DMS53 treated with DMSO at 0.1 percent for 48 hours (cell line): Measurements from ENCODE around the gene SYCE3.
"Not testable (repeated sequence)": the region's sequence is repeated elsewhere in the genome, so short reads cannot be mapped to it uniquely, and the experiment has no call there.

ENCODE experiments used
- DNase-seq: peaks from one replicate; lab custom pipeline; 2025; ENCODE audit not compliant: unreplicated experiment; lab: John Stamatoyannopoulos, UW

SYCE3 gene

DNA sequence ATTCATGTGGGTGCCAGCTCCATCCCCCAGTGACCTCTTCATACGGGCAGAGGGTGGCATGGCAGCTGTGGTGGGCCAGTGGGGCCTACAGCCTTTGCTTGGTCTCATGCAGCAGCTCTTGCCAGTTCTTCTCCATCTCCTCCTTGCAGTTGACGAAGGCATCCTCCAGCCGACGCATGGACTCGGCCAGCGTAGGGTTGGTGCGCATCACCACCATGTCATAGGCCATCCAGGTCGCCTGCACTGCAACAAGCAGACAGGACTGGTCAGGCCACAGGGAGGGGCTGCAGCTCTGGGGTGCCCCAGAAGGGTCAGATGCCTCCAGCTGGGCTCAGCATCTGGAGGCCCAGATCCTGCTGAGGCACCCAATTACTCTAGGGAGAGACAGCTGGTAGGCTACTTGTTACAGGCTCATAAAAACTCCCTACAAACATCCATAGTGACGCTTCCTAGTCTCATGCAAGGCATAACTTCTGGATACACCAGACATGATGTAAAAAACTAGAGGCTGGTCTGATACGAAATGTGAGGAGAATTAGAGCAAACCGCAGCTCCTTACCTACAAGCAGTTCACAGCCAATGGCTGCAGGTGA, 11.5 kb downstream of the SYCE3 start:
- no peak for DNase-seq

DNA sequence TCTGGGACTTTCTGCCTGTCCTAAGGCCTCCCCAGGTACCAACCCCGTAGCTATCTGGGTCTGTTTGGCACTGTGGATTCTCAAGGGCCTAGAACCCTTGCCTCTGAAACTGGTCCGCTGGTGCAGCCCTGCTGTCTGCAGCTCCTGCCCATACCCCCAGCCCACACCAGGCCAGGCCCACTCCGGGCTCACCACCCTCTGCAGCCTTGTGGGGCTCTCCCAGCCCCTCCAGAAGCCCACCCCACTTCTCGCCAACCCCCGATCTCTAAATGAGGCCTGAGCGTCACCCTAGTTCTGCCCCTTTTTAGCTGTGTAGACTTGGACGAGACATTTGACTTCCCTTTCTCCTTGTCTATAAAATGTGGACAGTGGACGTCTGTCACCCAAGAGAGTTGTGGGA, 12.3 kb downstream of the SYCE3 start:
- no peak for DNase-seq

DNA sequence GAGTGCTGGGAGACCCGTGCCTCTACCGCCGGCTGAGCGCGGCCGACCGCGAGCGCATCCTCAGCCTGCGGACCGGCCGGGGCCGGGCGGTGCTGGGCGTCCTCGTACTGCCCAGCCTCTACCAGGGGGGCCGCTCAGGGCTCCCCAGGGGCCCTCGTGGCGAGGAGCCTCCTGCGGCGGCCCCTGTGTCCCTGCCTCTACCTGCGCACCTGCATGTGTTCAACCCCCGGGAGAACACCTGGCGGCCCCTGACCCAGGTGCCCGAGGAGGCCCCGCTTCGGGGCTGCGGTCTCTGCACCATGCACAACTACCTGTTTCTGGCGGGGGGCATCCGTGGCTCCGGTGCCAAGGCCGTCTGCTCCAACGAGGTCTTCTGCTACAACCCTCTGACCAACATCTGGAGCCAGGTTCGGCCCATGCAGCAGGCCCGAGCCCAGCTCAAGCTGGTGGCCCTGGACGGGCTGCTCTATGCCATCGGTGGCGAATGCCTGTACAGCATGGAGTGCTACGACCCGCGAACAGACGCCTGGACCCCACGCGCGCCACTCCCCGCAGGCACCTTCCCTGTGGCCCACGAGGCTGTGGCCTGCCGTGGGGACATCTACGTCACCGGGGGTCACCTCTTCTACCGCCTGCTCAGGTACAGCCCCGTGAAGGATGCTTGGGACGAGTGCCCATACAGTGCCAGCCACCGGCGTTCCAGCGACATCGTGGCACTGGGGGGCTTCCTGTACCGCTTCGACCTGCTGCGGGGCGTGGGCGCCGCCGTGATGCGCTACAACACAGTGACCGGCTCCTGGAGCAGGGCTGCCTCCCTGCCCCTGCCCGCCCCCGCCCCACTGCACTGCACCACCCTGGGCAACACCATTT, 13.6 kb downstream of the SYCE3 start:
- DNase-seq, result no peak

DNA sequence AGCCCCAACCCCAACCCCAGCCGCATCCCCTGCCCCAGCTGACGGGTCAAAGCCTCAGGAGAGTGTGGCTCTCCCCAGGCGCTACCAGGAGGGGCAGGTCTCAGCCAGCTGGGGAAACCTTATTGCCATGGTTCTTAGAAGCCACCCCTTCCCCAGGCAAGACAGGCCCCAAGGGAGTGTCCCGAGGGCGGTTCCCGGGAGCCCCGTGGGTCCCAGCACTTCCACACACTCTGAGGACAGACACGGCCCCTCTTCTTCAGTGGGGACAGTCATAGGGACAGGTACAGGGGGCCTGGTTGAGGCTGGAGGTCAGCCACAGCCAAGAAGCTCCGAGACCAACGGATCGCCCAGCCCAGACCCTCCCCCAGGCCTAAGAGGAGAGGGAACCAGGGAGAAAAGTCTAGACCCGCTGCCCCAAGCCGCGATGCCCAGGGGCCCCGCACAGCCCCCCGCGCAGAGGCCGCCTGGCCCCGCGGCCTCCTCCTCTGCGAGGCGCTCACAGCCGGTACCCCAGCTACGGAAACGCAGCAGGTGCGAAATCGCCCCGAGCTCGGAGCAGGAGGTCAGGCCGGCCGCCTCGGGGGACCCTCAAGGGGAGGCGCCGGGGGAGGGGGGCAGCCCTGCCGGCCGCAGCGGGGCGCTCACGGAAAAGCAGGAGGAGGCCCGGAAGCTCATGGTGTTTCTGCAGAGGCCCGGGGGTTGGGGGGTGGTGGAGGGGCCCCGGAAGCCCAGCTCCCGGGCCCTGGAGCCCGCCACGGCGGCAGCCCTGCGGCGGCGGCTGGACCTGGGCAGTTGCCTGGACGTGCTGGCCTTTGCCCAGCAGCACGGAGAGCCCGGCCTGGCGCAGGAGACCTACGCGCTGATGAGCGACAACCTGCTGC, 14.4 kb downstream of the SYCE3 start:
- no peak for DNase-seq

DNA sequence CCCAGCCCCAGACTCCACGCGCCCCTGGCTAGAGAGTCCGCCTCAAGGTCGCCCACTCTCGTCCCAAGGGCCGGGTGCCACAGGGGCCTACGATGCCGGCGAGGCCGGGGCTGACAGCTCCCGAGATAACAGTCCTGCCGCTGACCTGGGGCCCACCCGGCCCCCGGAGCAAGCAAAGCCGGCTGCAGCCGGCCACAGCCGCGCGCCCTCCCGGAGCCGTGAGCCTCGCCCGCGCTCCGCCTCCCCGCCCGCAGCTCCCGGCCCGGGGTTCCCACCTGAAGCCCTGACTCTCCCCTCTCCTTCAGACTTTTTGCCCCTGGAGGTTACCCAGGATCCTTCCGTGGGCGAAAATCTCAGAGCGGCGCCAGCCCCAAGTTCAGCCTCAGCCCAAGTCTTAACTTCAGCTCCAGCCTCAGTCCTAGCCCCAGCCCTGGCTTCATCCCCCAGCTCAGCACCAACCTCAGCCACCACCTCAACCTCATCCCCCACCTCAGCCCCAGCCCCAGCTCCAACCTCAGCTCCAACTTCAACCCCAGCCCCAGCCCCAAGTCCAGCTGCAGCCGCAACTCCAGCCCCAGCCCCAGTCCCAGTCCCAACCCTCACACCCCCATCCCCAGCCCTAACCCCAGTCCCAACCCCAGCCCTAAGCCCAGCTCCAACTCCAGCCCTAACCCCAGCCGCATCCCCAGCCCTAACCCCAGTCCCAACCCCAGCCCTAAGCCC, 15.3 kb downstream of the SYCE3 start:
- DNase-seq, result no peak

DNA sequence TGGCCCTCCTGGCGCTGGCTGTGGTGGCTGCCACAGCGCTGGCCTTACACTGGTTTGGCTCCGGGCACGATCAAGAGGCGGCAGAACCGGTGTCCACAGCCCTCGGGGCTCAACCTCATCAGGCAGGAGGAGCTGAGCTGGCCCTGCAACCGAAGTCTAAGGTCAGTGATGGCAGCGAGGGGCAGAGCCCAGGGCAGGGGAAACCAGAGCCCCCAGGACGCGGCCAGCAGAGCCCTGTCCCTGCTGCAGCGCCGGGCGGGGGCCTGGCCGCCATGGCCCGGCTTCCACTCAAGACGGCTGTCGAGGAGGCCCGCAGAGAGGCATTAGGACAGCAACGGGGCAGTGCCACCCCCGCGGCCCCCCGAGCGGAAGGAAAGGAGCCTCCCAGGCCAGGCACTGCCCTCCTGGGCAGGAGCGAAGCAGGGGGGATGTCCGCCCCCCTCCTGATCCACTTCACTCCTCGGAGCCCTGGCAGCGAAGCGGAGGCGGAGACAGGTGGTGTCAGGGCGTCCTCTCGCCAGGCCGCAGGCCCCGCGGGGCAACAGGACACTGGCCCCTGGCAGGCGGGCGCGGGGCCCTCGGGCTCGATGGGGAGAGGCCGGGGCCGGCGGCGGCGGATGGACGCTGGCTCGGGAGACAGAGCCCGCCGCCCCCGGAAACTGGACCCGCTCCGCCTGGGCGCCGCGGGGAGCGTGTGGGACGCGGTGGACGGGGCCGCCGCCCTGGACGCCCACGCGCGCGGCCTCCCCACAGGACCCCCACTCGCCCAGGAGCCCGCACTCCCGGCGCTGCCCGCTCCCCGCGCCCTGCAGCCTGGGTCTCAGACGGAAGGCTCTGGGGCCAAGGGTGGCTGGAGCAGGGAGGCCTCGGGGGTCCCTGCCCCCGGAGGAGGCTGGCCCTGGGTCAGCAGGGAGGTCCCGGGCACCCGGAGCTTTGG, 16.1 kb downstream of the SYCE3 start:
- no peak for DNase-seq

DNA sequence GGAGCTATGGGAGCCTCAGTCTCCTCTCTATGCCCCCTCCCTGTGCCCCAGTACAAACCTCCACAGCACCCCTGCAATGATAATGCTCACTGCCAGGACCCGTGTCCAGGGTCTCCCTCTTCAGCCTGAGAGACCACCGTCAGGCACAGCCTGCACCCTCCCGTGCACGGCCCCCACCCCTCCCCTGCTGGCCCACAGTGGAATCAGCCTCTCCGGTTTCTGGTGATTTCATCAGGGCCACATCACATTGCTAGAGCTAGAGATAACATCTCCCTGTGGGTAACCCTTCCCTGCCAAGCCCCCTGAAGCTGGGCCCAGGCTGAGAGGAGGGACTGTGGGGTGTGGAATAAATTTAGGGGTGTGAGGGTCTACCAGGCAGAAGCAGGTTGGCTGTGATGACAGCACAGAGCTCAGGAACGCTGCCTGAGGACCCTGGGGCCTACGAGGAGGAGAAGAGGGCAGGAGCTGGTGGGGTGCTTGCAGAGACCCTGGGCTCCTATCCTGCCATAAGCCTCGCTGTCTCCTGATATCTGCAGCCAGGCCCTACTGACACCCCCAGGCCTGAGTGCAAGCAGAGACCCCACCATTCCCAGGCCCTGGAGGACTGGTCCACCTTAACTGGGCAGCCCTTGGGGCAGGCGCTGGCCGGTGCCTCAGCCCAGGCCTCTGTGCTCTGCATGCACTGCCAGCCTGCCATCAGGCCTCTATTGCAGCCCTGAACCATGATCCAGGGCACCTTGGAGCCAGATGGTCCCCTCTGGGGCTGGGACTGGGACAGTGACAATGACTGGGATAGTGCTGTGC, 17.0 kb downstream of the SYCE3 start, which contains the start of gene KLHDC7B:
KLHDC7B (plus strand) TSS at position 378 of the 804 bp plus-strand sequence; CDS start at position 723, 345 bp downstream.
- no peak for DNase-seq

DNA sequence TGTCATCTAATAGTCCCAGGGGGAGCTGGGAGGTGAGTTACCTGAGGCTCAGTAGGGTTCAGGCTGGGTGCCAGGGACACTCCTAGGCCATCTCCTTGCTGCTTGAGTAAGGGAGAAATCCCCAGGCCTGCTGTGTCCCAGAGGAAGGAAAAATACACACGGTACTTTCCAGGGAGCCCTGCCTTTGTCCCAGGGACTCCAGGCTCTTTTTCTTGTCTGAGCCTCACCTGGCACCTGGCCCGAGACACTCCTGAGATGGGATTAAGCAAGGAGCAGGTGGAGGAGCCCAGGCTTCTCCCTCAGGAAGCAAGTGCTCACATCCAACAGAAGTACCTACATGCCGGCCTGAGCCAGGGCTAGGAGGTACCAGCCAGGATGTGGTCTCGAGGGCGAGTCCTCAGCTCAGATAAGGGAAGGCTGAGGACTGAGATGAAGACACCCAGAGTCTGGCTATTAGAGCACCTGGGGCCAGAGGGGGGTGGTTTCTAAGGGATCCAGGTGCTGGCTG, 17.9 kb downstream of the SYCE3 start:
- peak; percentile 18 for DNase-seq

DNA sequence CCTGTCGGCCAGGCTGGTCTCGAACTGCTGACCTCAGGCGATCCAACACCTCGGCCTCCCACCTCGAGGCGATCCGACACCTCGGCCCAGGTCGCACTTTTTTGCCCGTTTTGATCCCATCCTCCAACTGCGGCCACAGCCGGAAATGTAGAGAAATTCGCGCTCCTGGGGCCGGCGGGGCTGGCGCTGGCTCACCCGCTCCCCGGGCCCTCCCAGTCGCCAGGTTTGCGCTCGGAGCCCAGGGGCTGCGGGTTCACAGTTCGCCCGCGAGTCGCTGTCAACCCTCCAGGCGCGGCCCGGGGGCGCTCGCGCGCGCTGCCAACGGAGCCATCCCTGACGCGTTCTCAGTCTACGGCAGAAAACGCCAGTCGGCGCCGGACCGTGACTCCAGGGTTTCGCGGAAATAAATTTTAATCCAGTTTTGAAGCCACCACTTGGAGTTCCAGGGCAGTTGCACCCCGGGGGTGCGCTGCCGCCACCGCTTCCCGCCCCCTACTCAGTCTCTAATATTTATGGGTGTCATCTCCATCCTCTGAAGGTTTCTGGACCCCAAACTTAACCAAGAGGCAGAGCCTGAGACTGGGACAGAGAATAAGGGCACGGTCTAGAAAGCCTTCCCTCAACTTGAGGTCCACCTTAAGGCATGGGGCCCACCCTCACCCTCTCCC, 18.5 kb downstream of the SYCE3 start:
- peak; percentile 56 for DNase-seq

DNA sequence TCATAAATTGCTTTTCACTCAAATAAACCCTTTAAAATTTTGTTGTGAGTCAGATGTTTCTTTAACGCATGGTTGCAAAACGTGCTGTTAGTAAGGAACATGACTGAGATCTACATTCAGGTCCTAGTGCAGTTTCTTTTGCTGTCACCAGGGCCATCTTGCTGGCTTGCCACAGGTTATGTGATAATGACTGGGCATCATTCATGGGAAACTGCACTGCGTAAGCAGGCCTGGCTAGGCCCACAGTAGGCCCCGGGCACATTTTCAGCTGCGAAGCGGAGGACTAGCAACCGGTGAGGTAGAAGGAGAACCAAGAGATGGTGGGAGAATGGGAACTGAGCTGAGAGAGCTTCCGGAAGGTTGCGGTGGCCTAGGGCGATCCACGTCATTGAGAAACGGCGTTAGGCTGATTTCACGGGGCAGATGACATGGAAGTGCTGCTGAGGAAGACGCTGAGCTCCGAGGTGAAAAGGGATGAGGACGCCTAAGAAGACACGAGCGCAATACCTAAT, 20.2 kb downstream of the SYCE3 start:
- DNase-seq, result no peak

DNA sequence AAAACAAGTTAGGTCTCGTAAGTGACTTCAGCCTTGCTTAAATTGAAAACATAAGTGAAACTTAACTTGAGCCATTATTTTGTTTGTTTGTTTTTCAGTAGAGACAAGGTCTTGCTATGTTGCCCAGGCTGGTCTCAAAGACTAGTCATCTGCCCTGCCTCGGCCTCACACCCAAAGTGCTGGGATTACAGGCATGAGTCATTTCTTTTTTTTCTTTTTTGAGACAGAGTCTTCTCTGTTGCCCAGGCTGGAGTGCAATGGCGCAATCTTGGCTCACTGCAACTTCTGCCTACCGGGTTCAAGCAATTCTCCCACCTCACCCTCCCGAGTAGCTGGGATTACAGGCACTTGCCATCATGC, 21.1 kb downstream of the SYCE3 start:
- not testable (repeated sequence) for DNase-seq

DNA sequence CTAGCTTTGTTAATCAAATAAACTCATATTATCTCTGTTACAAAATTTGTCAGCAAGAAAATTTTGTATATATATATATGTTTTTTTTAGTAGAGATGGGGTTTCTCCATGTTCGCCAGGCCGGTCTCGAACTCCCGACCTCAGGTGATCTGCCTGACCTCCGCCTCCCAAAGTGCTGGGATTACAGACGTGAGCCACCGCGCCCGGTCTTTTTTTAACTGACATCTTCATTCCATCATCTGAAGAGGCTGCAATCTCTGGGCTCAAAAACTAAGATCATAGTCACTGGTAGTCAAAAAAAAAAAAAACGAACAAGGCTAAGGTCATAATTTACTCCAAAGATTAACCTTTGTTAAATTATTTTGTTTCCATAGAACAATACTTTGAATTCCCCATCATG, 22.3 kb downstream of the SYCE3 start:
- DNase-seq, result no peak

DNA sequence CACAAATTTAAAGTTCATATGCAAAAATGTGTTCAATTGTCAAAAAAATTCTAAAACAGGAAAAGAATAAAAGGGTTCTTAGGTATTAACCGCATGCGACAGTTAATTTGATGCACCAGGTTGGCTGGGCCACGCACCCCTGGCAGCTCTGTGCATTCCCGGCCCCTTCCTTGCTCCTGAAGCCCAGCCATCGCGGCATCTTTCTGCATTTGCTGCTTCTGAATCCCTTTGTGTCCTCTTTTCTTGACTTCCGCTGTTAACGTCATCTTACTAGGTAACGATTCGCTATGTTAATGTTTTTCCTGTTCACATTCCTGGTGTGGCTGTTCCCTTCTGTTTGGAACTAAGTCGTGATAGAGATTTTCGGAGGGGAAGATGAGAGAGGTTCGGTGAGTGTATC, 25.0 kb downstream of the SYCE3 start:
- DNase-seq, result no peak

DNA sequence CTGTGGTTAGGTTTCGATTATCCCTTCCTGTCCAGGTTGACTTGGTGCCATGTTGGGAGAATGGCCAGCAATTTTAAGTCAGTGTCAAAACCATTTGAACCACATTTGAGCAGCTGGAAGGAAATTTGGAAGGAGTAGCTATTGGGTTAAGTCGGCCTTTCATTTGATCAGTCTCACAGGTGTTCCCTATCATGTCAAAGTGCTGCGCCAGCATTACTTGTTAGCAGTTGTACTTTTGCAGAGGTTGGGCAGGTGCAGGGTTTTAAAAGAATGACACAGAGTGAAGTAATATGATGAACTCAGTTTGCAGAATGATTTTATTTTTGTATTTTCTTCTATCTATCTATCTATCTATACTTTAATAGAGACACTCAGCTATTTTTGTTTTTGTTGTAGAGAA, 26.5 kb downstream of the SYCE3 start:
- DNase-seq, result no peak

DNA sequence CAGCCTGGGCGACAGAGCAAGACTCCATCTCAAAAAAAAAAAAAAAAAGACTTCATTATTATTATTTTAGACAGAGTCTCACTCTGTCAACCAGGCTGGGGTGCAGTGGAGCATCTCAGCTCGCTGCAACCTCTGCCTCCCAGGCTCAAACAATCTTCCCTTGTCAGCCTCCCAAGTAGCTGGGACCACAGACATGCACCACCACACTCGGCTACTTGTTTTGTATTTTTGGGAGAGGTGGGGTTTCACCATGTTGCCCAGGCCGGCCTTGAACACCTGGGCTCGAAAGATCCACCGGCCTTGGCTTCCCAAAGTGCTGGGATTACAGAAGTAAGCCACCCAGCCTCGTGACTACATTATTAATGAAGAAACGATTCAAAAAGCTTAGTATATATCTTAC, 27.6 kb downstream of the SYCE3 start:
- no peak for DNase-seq

DNA sequence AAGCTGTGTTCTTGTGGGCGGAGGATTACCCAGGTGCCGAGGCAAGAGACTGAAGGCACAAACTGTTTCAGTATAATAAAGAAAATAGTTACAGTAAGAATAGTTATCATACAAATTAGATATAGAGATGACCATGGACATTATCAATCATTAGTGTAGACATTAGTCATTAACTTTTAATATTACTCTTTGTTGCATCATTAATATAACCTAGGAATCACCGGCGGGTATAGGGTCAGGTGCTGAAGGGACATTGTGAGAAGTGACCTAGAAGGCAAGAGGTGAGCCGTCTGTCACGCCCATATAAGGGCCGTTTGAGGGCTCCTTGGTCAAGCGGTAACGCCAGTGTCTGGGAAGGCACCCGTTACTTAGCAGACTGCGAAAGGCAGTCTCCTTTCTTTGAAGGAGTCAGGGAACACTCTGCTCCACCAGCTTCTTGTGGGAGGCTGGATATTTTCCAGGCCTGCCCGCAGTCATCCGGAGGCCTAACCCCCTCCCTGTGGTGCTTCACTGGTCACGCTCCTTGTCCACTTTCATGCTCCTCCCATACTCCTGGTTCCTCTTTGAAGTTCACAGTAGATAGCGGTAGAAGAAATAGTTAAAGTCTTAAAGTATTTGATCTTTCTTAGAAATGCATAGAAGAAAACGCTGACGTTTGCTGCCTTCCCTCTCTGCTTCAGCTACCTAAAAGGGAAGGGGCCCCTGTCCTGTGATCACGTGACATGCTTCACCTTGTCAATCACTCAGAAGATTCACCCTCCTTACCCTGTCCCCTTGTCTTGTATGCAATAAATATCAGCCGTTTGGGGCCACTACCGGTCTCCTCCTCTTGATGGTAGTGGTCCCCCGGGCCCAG, 28.6 kb downstream of the SYCE3 start:
- peak; percentile 18 for DNase-seq
